Ascending aorta (tissue), 2 donors: ENCODE measurements around the gene PNMA6E. TPM values are rescaled to one million over a fixed set of nuclear protein-coding genes. Genes with fewer than 3 reads are reported as not detected.
"Not testable (repeated sequence)": the region's sequence is repeated elsewhere in the genome, so short reads cannot be mapped to it uniquely, and the experiment has no call there.

ENCODE experiments used
- DNase-seq, 2 donors: peaks; one replicate each; pipeline ENCODE4 v3.0.0-alpha.2; 2019; ENCODE audit warnings: low spot score in 2 of 2
- H3K27ac ChIP-seq, 2 donors: fragments of 200-600 bp; sonication (generic); one replicate each; pipeline ENCODE4 v1.5.1; 2016 to 2017; ENCODE audit warnings: mild to moderate bottlenecking in 1 of 2
- H3K27me3 ChIP-seq: fragments of 200-600 bp; sonication (generic); one replicate; pipeline ENCODE4 v1.5.1; 2017
- H3K36me3 ChIP-seq, 2 donors: fragments of 200-600 bp; sonication (generic); one replicate each; pipeline ENCODE4 v1.5.1; 2016
- H3K4me1 ChIP-seq, 2 donors: fragments of 200-600 bp; sonication (generic); one replicate each; pipeline ENCODE4 v1.5.1; 2016 to 2017; ENCODE audit warnings: mild to moderate bottlenecking in 1 of 2
- H3K4me3 ChIP-seq, 2 donors: fragments of 200-600 bp; sonication (generic); one replicate each; pipeline ENCODE4 v1.5.1; 2016 to 2017; ENCODE audit warnings: mild to moderate bottlenecking in 1 of 2
- H3K9me3 ChIP-seq, 2 donors: fragments of 200-600 bp; sonication (generic); one replicate each; pipeline ENCODE4 v1.5.1; 2016
- CTCF ChIP-seq, 3 experiments: fragments of 200-600 bp in 2 of 3; fragments of 450-650 bp in 1 of 3; sonication (generic) in 2 of 3; IDR thresholded peaks; one replicate each; pipeline ENCODE4 v1.5.1; 2016 to 2019; ENCODE audit warnings: antibody characterized with exemption in 3 of 3, mild to moderate bottlenecking in 1 of 3, moderate library complexity in 1 of 3
- intact Hi-C: fragments of 100-400 bp; cut with DNase I; formaldehyde crosslinking; loops from one replicate; pipeline ENCODE4 v1.15.1; 2023
- total RNA-seq: library from RNA; depleted of rRNA; stranded (reverse); fragments of >200 nt; gene quantifications from one replicate; pipeline ENCODE4 v1.1.0, GENCODE V29; 2016

PNMA6E gene
- total RNA-seq, 1 donor from 2014 or later, result not detected

GRCh38 chrX:153406011-153406410, 4.9 kb upstream of the PNMA6E start:
- Histone ChIP-seq H3K9me3 (no peaks in the 10 kb centered on the region), H3K27ac (no peak overlapping the region), H3K4me3 (no peak overlapping the region), H3K4me1 (no peaks in the 10 kb centered on the region), H3K36me3 (no peaks in the 10 kb centered on the region), H3K27me3 (no peaks in the 10 kb centered on the region)
- DNase-seq, result no peak
- TF ChIP-seq CTCF (IDR thresholded peaks at IDR 0.05), result no peak
- intact Hi-C loops, result no loop called here

- Histone ChIP-seq H3K4me3 (no peak overlapping the region), H3K27me3 (no peaks in the 10 kb centered on the region), H3K36me3 (no peaks in the 10 kb centered on the region), H3K27ac (no peak overlapping the region), H3K4me1 (no peaks in the 10 kb centered on the region), H3K9me3 (no peaks in the 10 kb centered on the region)
- intact Hi-C loops, result no loop called here
- no peak for TF ChIP-seq CTCF (IDR thresholded peaks at IDR 0.05)
- DNase-seq, result no peak
Observed at GRCh38 chrX:153405426-153405825, 4.3 kb upstream of the PNMA6E start.

- H3K27ac ChIP-seq, H3K4me3 ChIP-seq, H3K9me3 ChIP-seq, H3K36me3 ChIP-seq, intact Hi-C loops, H3K4me1 ChIP-seq, H3K27me3 ChIP-seq, DNase-seq: not testable (repeated sequence)
Observed at GRCh38 chrX:153404333-153404732, 3.2 kb upstream of the PNMA6E start.

GRCh38 chrX:153400146-153401132, 711 bp downstream of the PNMA6E start:
- no peak overlapping the region for H3K27ac ChIP-seq
- H3K36me3 ChIP-seq, result no peaks in the 10 kb centered on the region
- H3K27me3 ChIP-seq, result peaks cover 8% of the 10 kb centered on the region
- no peak for DNase-seq
- H3K4me3 ChIP-seq, result no peak overlapping the region
- no peaks in the 10 kb centered on the region for H3K4me1 ChIP-seq
- intact Hi-C loops, result no loop called here
- no peaks in the 10 kb centered on the region for H3K9me3 ChIP-seq
- peak in 2 of 3 experiments; percentile 26 to 35 for TF ChIP-seq CTCF (IDR thresholded peaks at IDR 0.05)

- H3K9me3 ChIP-seq, result no peaks in the 10 kb centered on the region
- DNase-seq, result no peak
- no peaks in the 10 kb centered on the region for H3K36me3 ChIP-seq
- H3K27ac ChIP-seq, result no peak overlapping the region
- intact Hi-C loops, result no loop called here
- TF ChIP-seq CTCF (IDR thresholded peaks at IDR 0.05), result no peak
- peaks cover 8% of the 10 kb centered on the region for H3K27me3 ChIP-seq
- H3K4me1 ChIP-seq, result no peaks in the 10 kb centered on the region
- H3K4me3 ChIP-seq, result no peak overlapping the region
Observed at GRCh38 chrX:153398275-153398960, 2.7 kb downstream of the PNMA6E start.
